HepG2 (cell line): ENCODE measurements around the gene MBD3L3.

Experiments used
- BORCS8-MEF2B ChIP-seq: sonication (generic); formaldehyde crosslinking; IDR thresholded peaks from 2 replicates; pipeline ENCODE4 v1.8.0; 2022; ENCODE audit warnings: mild to moderate bottlenecking, missing genetic modification reagents
- CEBPB ChIP-seq: IDR thresholded peaks from 2 replicates; pipeline ENCODE4 v1.6.1; 2011; ENCODE audit warnings: low read depth, low read length, improper control_type of control experiment, borderline replicate concordance
- EP300 ChIP-seq, 3 experiments: sonication (generic) in 1 of 3; formaldehyde crosslinking in 1 of 3; IDR thresholded peaks; 2 replicates each; pipeline versions ENCODE4 v1.5.1 to v1.6.1; 2011 to 2020; ENCODE audit warnings: low read depth in 2 of 3, low read length in 2 of 3, borderline replicate concordance in 1 of 3, improper control_type of control experiment in 1 of 3, mild to moderate bottlenecking in 1 of 3, missing genetic modification reagents in 1 of 3, moderate library complexity in 1 of 3
- SOX5 ChIP-seq: IDR thresholded peaks from 2 replicates; pipeline ENCODE4 v1.6.1; 2016; ENCODE audit warnings: borderline replicate concordance
- YY1 ChIP-seq: IDR thresholded peaks from 2 replicates; pipeline ENCODE4 v1.6.1; 2011; ENCODE audit warnings: low read length, low read depth, moderate library complexity, mild to moderate bottlenecking; ENCODE audit not compliant: insufficient read depth, insufficient replicate concordance
- ZKSCAN5 ChIP-seq: sonication (generic); formaldehyde crosslinking; IDR thresholded peaks from 2 replicates; pipeline ENCODE4 v1.5.1; 2020; ENCODE audit warnings: mild to moderate bottlenecking, missing genetic modification reagents
- TF ChIP-seq, protein P1 (sequence below): sonication (generic); formaldehyde crosslinking; IDR thresholded peaks from 2 replicates; pipeline ENCODE4 v1.5.0; 2020; ENCODE audit warnings: mild to moderate bottlenecking, missing genetic modification reagents, moderate library complexity

DNA sequence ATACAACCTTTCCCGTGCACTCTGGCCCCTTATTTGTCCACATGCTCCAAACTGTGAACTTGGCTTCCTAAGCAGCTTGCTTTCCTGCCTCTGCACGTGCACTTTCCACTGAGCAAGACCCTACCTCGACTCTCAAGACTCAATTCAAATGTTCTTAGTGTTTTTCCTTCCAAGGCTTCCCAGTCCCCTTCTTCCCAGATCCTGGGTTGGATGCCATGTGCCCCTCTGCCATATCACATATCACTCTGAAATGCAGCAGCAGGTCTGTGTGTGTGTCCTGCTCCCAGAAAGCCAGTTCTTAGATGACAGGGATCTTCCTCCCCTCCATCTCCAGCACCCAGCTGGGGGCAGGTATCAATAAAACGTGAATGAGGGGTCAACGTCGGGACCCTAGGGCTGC is 14.1 kb upstream of the MBD3L3 start:
- no peak for TF ChIP-seq CEBPB
- no peak for TF ChIP-seq BORCS8-MEF2B (CRISPR knock-in tag)
- TF ChIP-seq, protein P1, sequence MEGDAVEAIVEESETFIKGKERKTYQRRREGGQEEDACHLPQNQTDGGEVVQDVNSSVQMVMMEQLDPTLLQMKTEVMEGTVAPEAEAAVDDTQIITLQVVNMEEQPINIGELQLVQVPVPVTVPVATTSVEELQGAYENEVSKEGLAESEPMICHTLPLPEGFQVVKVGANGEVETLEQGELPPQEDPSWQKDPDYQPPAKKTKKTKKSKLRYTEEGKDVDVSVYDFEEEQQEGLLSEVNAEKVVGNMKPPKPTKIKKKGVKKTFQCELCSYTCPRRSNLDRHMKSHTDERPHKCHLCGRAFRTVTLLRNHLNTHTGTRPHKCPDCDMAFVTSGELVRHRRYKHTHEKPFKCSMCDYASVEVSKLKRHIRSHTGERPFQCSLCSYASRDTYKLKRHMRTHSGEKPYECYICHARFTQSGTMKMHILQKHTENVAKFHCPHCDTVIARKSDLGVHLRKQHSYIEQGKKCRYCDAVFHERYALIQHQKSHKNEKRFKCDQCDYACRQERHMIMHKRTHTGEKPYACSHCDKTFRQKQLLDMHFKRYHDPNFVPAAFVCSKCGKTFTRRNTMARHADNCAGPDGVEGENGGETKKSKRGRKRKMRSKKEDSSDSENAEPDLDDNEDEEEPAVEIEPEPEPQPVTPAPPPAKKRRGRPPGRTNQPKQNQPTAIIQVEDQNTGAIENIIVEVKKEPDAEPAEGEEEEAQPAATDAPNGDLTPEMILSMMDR (CRISPR knock-in tag) = no peak
- no peak for TF ChIP-seq EP300 (IDR thresholded peaks at IDR 0.05; ENCODE audit: low read depth in 2 of 2, low read length in 2 of 2)
- TF ChIP-seq EP300 (CRISPR knock-in tag; IDR thresholded peaks at IDR 0.05; ENCODE audit: borderline replicate concordance) = no peak
- TF ChIP-seq YY1 = no peak
- no peak for TF ChIP-seq ZKSCAN5 (CRISPR knock-in tag)
- no peak for TF ChIP-seq SOX5
